SK-N-SH treated with all-trans-retinoic acid at 6 μM for 48 hours (cell line): ENCODE data around the gene CCNY.

Experiments
- ARNTL ChIP-seq: fragments of 450-650 bp; formaldehyde crosslinking; IDR thresholded peaks from 2 replicates; pipeline ENCODE4 v1.5.0; 2020; ENCODE audit warnings: low read depth, mild to moderate bottlenecking, moderate library complexity, borderline replicate concordance
- BACH2 ChIP-seq: fragments of 250-450 bp; sonication (Bioruptor Pico); IDR thresholded peaks from 2 replicates; pipeline ENCODE4 v1.9.0; 2021; ENCODE audit warnings: mild to moderate bottlenecking, borderline replicate concordance
- CREB5 ChIP-seq: fragments of 250-450 bp; sonication (Bioruptor Pico); IDR thresholded peaks from 2 replicates; pipeline ENCODE4 v1.5.1; 2020; ENCODE audit warnings: low read depth, mild to moderate bottlenecking, moderate library complexity
- CSRNP3 ChIP-seq: fragments of 250-450 bp; sonication (Bioruptor Pico); IDR thresholded peaks from 2 replicates; pipeline ENCODE4 v1.5.1; 2021; ENCODE audit warnings: mild to moderate bottlenecking, moderate library complexity
- PATZ1 ChIP-seq: fragments of 250-450 bp; sonication (Bioruptor Pico); IDR thresholded peaks from 2 replicates; pipeline ENCODE4 v1.8.0; 2020; ENCODE audit warnings: mild to moderate bottlenecking, moderate library complexity, borderline replicate concordance
- PPARA ChIP-seq: fragments of 250-450 bp; sonication (Bioruptor Pico); IDR thresholded peaks from 2 replicates; pipeline ENCODE4 v1.5.0; 2020; ENCODE audit warnings: mild to moderate bottlenecking, borderline replicate concordance
- RARB ChIP-seq: fragments of 250-450 bp; sonication (Bioruptor Pico); IDR thresholded peaks from 2 replicates; pipeline ENCODE4 v1.8.0; 2021; ENCODE audit warnings: mild to moderate bottlenecking, moderate library complexity
- TCF4 ChIP-seq: fragments of 250-450 bp; sonication (Bioruptor Pico); IDR thresholded peaks from 2 replicates; pipeline ENCODE4 v1.8.0; 2021; ENCODE audit warnings: mild to moderate bottlenecking, moderate library complexity, borderline replicate concordance
- ZC3H10 ChIP-seq: fragments of 250-450 bp; sonication (Bioruptor Pico); IDR thresholded peaks from 2 replicates; pipeline ENCODE4 v1.5.1; 2021; ENCODE audit warnings: mild to moderate bottlenecking, moderate library complexity
- ZFP3 ChIP-seq: fragments of 250-450 bp; sonication (Bioruptor Pico); IDR thresholded peaks from 2 replicates; pipeline ENCODE4 v1.5.0; 2020; ENCODE audit warnings: mild to moderate bottlenecking, moderate library complexity
- ZNF565 ChIP-seq: fragments of 450-650 bp; formaldehyde crosslinking; conservative IDR thresholded peaks from 2 replicates; pipeline ENCODE4 v1.5.0; 2020; ENCODE audit warnings: low read depth, mild to moderate bottlenecking, moderate library complexity
- ZNF70 ChIP-seq: fragments of 450-650 bp; formaldehyde crosslinking; IDR thresholded peaks from 2 replicates; pipeline ENCODE4 v1.5.0; 2020; ENCODE audit warnings: mild to moderate bottlenecking, moderate library complexity

- TF ChIP-seq ZNF565: no peak
- no peak for TF ChIP-seq ZC3H10 (CRISPR knock-in tag)
- TF ChIP-seq PATZ1: no peak
- TF ChIP-seq PPARA (CRISPR knock-in tag): no peak
- no peak for TF ChIP-seq BACH2
- no peak for TF ChIP-seq ARNTL
- no peak for TF ChIP-seq TCF4 (CRISPR knock-in tag)
- no peak for TF ChIP-seq ZNF70 (CRISPR knock-in tag)
- TF ChIP-seq CREB5 (CRISPR knock-in tag): no peak
- TF ChIP-seq CSRNP3 (CRISPR knock-in tag): no peak
- no peak for TF ChIP-seq RARB (CRISPR knock-in tag)
- TF ChIP-seq ZFP3 (CRISPR knock-in tag): no peak
Observed at GRCh38 chr10:35526746-35527145, 190.4 kb downstream of the CCNY start.
